ENCODE measurements around the gene OR5K1.

Gene OR5K1

DNA sequence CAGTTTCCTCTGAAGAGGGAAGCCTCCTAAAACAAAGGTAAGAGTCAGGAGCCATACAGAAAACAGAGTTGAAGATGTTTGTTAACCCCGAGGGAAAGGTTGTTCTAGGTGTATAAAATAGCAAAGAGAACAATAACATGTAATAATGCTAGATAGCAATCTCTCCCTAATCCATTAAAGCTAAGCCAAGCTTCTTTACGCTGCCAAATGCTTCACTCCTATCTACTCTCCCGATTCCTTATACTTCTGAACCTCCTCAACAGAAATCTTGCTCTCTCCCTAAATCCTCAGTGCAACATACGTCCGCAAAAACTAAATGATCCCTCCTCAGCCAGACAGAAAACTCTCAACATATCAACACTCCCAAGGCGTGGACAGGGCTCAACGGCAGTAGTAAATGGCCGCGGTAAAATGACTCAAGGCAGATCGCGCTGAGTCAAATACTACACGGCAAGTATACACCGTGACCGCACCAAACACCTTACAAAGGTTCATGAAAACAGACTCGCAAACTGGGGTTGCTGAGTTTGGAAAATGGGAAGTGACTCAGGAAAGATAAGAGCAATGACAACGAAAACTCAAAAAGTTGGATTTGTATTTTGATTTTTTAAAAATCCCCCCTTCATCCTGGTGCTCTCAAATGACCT is 59.0 kb downstream of the OR5K1 start:
- Histone ChIP-seq H3K9me3 (ENCODE audit: low read length) (no peaks in the 10 kb centered on the region), H3K79me2 (ENCODE audit: insufficient read depth, low read length) (peaks cover 20% of the 10 kb centered on the region), H2AFZ (ENCODE audit: low read length) (no peak overlapping the region)

More for the DNA sequence above, 59.0 kb downstream of the OR5K1 start:
- peak overlapping the region; percentile 73 for H3K4me2 ChIP-seq (ENCODE audit: low read length)
- no peaks in the 10 kb centered on the region for H3K9me2 ChIP-seq (ENCODE audit: low read depth, low read length)
- peak overlapping the region; percentile 84 for H3K9ac ChIP-seq (ENCODE audit: low read length)
- H3K27me3 ChIP-seq (ENCODE audit: insufficient read depth, low read length): no peaks in the 10 kb centered on the region
- no peaks in the 10 kb centered on the region for H3F3A ChIP-seq (ENCODE audit: insufficient read depth, low read length)
- no peaks in the 10 kb centered on the region for H4K20me1 ChIP-seq (ENCODE audit: insufficient read depth, low read length)
- peaks cover 36% of the 10 kb centered on the region for H3K36me3 ChIP-seq (ENCODE audit: insufficient read depth, low read length)
- H3K27ac ChIP-seq (ENCODE audit: low read depth, low read length, poor library complexity, severe bottlenecking): peak overlapping the region; percentile 18
- H3K4me3 ChIP-seq (ENCODE audit: low read depth, low read length, poor library complexity, severe bottlenecking): peak overlapping the region; percentile 87
- peaks cover 22% of the 10 kb centered on the region for H3K4me1 ChIP-seq (ENCODE audit: insufficient read depth, low read length, severe bottlenecking)
- TF ChIP-seq, protein P1, sequence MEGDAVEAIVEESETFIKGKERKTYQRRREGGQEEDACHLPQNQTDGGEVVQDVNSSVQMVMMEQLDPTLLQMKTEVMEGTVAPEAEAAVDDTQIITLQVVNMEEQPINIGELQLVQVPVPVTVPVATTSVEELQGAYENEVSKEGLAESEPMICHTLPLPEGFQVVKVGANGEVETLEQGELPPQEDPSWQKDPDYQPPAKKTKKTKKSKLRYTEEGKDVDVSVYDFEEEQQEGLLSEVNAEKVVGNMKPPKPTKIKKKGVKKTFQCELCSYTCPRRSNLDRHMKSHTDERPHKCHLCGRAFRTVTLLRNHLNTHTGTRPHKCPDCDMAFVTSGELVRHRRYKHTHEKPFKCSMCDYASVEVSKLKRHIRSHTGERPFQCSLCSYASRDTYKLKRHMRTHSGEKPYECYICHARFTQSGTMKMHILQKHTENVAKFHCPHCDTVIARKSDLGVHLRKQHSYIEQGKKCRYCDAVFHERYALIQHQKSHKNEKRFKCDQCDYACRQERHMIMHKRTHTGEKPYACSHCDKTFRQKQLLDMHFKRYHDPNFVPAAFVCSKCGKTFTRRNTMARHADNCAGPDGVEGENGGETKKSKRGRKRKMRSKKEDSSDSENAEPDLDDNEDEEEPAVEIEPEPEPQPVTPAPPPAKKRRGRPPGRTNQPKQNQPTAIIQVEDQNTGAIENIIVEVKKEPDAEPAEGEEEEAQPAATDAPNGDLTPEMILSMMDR (IDR thresholded peaks at IDR 0.05; ENCODE audit: low read length): no peak
- no peak for TF ChIP-seq EZH2 (IDR thresholded peaks at IDR 0.05; ENCODE audit: borderline replicate concordance, low read length)

Data from OCI-LY1 (cell line).